NCI-H2196 treated with DMSO at 0.1 percent for 48 hours (cell line): Measurements from ENCODE around the gene PLD3.

Experiments used
- DNase-seq: peaks from one replicate; lab custom pipeline; 2025; ENCODE audit not compliant: unreplicated experiment; lab: John Stamatoyannopoulos, UW

Gene PLD3

GRCh38 chr19:40348125-40348913, at the start of gene PLD3, which contains the start of gene C19orf47:
TSS of gene PLD3 (plus strand) at chr19:40348695. CDS start at chr19:40366484, 17,789 bp downstream.
TSS of gene C19orf47 (minus strand) at chr19:40348397. CDS start at chr19:40341857, 6,540 bp downstream.
- peak; percentile 98 for DNase-seq

GRCh38 chr19:40300668-40301067, 47.8 kb upstream of the PLD3 start:
- no peak for DNase-seq

DNA sequence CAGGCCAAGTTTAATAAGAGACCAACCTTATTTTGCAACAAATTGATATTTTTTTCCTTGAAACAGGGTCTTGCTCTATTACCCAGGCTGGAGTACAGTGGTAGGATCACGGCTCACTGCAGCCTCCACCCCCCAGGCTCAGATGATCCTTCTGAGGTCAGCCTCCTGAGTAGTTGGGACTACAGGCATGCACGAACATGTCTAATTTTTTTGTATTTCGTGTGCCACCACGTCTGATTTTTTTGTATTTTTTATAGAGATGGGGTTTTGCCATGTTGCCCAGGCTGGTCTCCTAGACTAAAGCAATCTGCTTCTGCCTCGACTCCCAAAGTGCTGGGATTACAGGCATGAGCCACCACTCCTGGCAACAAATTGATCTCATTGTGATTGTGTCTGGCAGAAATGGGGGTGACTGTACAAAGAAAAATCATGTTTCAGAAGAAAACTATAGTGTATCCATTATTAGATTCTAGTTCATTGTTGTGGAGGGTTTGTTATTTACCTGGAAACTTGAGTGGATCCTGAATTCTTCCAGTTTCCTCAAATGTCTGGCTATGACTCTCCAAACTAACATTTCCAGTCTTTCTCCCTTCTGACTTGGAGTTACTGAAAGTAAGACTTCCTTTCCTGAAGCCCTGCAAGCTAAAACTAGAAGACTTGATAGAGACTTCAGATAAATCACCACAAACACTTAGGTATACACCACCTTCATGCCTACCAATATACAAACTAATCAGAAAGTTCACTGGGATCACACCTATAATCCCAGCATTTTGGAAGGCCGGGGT, 46.1 kb upstream of the PLD3 start:
- no peak for DNase-seq

GRCh38 chr19:40303765-40304164, 44.7 kb upstream of the PLD3 start:
- no peak for DNase-seq

DNA sequence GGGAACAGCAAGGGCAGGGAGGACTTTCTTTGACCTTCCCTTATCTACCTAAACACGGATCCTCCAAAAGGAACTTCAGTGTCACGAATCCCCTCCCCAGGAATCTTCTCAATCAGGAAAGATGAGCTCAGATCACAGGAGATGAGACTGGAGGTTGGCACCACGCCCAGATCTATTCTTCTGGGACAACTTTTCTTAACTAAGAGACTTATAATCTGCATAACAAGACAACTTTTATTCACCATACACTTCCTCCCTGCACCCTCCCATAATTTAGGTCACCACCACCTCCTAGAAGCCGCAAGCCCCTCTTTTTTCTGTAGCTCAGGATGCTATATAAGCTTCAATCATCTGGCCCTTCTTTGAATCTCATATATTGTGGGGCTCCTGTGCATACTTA, 44.2 kb upstream of the PLD3 start:
- no peak for DNase-seq

DNA sequence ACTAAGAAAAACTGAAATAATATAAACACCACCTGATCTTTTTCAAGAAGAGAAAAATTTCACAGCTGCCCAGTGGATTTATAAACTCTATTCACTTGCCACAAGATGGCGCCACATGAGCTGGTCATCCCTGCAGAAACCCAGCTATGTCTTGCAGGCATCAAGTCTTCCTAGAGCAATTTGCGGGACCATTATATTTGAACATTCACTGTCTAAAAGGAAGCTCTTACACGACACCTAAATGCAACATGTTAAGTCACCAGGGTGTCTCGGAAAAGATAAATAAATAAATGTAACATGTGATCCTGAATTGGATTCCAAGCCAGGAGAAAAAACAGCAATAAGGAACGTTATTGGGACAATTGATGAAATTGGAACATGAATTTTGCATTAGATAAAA, 43.1 kb upstream of the PLD3 start:
- DNase-seq = peak; percentile 38

- DNase-seq = no peak
Measured at GRCh38 chr19:40309666-40310065, 38.8 kb upstream of the PLD3 start.

DNA sequence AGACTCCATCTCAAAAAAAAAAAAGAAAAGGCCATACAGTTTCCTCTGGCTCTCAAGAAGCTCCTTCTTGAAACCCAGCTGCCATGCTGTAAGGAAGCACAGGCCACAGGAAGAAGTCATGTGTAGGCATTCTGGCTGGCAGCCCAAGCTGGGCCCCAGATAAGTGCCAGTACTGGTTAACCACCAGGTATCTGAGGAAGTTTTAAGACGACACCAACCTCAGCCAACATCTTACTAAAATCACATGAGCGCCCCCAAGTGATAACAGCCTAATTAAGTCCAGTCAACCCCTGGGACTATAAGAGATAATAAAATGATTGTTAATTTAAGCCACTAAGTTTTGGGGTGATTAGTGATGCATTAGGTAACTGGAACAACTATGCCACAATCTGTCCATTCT, 36.0 kb upstream of the PLD3 start:
- no peak for DNase-seq

GRCh38 chr19:40313229-40313983, 35.1 kb upstream of the PLD3 start:
- no peak for DNase-seq

GRCh38 chr19:40314656-40315055, 33.8 kb upstream of the PLD3 start:
- DNase-seq = no peak

DNA sequence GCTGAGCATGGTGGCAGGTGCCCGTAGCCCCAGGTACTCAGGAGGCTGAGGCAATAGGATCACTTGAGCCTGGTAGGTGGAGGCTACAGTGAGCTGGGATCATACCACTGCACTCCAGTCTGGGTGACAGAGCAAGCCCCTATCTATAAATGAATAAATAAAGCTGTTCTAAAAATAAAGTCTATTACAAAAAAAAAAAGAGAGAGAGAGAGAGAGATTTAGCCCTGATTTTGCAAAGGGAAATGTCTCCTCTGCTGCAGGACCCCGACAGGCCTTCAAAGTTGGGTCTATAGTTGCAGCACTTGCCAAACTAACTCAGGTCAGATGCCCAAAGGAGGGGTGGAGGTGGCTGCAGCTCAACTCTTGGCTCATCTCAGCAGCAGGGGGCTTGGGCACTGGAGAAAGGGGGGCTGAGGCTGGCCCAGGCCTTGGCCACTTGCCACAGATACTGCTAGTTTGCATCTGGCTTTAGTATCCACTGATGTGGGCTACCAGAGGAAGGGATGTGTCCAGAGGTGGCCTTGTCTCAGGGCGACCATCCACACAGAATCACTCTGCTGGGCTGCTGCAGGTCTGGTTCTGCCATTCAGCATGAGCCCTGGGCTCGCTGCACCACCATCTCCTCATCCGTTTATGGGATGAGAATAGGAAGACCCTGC, 32.6 kb upstream of the PLD3 start:
- no peak for DNase-seq

DNA sequence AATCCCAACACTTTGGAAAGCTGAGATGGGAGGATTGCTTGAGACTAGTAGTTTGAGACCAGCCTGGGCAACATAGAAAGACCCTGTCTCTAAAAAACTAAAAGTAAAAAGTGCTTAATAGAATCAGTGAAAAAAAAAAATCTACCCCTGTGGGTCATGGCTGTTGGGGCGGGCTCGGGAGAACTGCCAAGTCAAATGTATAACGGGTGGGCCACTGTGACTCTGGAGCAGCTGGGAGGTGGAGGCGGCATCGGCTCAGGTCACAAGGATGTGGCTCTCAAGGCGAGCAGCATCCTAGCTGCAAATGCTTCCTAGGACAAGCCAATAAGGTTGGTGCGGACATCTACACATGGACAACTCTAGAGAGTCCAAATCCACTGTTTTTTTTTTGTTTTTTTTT, 31.2 kb upstream of the PLD3 start:
- DNase-seq = no peak

- DNase-seq = no peak
Measured at GRCh38 chr19:40320558-40320935, 27.9 kb upstream of the PLD3 start.

DNA sequence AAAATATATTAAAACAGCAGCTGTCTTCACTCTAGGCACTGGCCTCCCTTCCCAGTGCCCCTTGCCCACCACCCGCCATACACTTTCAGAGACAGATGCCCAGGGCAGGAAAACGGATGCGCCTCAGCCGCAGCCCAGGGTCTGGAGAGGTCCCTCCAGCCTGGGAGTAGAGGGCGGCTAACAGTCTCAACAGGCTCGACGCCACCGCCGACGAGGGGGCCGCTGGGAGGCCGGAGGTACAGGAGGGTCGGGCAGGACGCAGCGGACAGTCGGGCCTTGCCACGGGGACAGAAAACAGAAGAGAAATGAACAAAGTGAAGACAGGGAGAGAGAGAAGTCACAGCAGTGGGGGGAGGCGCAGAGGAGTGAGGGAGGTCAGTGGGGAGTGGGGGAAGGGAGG, 27.4 kb upstream of the PLD3 start:
- no peak for DNase-seq

DNA sequence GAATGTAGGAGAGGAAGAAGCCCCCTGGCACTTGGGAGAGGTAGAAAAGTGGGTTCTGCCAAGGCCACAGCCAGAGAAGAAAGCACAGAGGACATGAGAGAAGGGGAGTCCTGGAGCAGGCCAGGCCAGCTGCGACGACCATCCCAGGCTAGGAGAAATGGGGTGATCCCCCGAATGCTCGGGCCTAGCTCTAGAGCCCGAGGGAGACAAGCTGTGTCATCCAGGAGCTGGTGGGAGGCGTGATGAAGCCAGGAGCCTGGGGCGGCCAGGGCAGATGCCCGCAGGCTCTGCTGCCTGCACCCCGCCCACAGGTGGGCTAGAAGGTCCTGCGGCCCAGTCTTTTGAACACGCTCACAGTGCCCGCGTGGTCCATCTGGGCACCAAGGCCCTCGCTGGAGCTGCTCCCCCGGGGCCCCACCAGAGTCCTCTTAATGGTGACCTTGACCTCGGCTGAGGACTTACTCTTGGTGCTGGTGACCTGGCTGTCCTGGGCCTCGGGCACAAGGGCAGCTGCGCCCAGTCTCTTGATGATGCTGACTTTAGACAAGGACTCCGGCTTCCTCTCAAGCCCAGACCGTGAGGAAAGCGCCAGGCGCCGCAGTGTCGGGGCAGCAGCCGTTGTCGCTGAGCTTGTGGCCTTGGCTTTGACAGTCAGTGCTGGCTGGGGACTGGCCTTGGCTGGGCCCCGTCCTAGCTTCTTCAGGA, 26.8 kb upstream of the PLD3 start:
- DNase-seq = no peak

DNA sequence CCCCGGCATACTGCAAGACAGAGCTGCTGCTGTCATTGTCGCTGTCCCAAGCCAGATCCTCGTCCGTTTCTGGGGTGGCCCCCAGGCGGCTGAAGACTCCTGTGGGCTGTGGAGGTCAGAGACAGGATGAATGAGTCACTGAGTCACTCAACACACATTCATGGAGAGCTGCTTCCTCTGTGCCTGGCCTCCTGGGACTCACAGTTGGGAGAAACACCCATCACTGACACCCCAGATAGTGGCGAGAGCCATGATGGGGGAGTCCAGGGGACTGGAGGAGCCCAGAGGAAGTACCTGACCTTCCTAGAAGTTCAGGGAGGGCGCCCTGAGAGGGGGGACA, 26.3 kb upstream of the PLD3 start:
- no peak for DNase-seq

DNA sequence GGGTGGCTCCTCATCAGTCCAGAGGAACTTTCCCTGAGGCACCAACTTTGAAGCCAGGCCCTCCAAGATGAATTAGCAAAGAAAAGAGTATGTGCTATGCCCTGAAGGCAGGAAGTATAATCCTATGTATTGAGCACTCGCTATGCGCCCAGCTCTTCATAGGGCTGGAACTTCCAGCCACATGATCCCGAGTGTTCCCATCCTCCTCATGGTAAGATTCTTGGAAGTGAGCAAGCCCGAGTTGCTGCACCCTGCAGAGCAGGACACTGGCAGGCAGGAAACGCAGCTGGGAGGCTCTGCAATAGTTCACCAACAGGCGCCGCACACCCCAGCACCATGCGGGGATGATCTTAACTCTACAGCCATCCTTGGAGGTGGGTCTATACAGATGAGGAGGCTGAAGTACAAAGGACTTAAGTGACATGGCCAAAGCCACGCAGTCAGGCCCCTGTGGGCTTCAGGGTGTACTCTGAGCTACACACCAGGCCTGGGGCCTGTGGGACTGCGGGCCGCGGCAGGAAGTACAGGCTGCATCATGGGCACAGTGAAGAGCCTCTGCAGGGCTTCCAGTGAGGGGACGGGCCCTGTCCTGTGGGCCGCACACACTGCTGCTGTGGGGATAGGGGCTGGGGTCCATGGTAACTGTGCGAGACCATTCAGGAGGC, 25.4 kb upstream of the PLD3 start:
- no peak for DNase-seq

GRCh38 chr19:40323705-40324104, 24.8 kb upstream of the PLD3 start:
- no peak for DNase-seq

DNA sequence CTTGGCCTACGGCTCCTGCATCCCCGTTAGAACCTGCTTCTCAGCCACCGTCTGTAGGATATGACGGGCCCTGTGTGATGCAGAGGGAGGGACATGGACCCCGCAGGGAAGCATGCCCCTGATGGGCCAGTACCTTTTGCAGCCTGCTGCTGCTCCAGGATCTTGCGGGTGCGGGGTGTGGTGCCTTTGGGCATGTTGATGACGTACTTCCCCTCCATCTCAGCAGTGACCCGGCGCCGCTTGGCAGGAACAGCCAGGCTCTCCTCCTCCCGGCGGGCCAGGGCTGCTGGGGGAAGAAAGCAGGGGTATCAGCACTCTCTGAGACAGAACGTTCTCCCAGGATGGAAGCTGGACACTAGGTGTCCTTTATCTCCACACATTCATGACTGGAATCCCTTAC, 22.3 kb upstream of the PLD3 start:
- DNase-seq = no peak

DNA sequence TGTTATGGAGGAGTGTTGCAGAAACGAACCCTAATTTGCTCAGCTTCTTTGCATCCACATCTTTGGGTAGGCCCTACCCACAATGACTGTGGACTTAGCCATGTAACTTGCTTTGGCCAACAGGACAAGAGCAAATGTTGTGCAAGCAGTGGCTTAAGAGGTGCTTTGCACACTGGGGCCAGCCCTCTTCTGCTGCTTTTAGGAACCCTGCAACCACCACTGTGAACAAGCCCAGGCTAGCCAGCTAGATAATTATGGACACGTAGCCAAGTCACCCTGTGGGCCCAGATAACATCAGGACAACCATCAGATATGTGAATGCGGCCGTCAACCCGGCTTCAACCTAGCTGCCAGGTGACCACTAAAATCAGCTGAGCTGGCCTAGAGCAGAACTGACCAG, 17.4 kb upstream of the PLD3 start:
- DNase-seq = no peak
